Smooth muscle cell (in vitro differentiated cells): ENCODE results near the gene CR1L. TPM values are rescaled to one million over a fixed set of nuclear protein-coding genes. Genes with fewer than 3 reads are reported as not detected.

ENCODE experiments used
- DNase-seq: peaks from one replicate; lab custom pipeline; 2025; ENCODE audit not compliant: unreplicated experiment; lab: John Stamatoyannopoulos, UW
- H2AFZ ChIP-seq: fragments of 200-600 bp; sonication (generic); 2 replicates; pipeline ENCODE4 v1.6.0; 2016; ENCODE audit warnings: antibody characterized with exemption, low read depth, mild to moderate bottlenecking
- H3F3A ChIP-seq: fragments of 200-600 bp; sonication (generic); 2 replicates; pipeline ENCODE4 v1.6.0; 2017; ENCODE audit warnings: antibody characterized with exemption, low read depth
- H3K27ac ChIP-seq: fragments of 200-600 bp; sonication (generic); 2 replicates; pipeline ENCODE4 v1.5.1; 2016; ENCODE audit warnings: low read depth, mild to moderate bottlenecking
- H3K27me3 ChIP-seq: fragments of 200-600 bp; sonication (generic); 2 replicates; pipeline ENCODE4 v1.6.1; 2016; ENCODE audit warnings: low read depth, mild to moderate bottlenecking
- H3K36me3 ChIP-seq: fragments of 200-600 bp; sonication (generic); 2 replicates; pipeline ENCODE4 v1.5.1; 2016; ENCODE audit warnings: low read depth
- H3K4me1 ChIP-seq: fragments of 200-600 bp; sonication (generic); 2 replicates; pipeline ENCODE4 v1.5.1; 2016; ENCODE audit warnings: low read depth
- H3K4me2 ChIP-seq: fragments of 200-600 bp; sonication (generic); 2 replicates; pipeline ENCODE4 v1.6.0; 2016; ENCODE audit warnings: mild to moderate bottlenecking
- H3K4me3 ChIP-seq: fragments of 200-600 bp; sonication (generic); 2 replicates; pipeline ENCODE4 v1.5.1; 2016; ENCODE audit warnings: mild to moderate bottlenecking
- H3K79me2 ChIP-seq: fragments of 200-600 bp; sonication (generic); 2 replicates; pipeline ENCODE4 v1.6.0; 2016; ENCODE audit warnings: low read depth, mild to moderate bottlenecking
- H3K9ac ChIP-seq: fragments of 200-600 bp; sonication (generic); 2 replicates; pipeline ENCODE4 v1.6.0; 2016; ENCODE audit warnings: low read depth
- H3K9me3 ChIP-seq: fragments of 200-600 bp; sonication (generic); replicated peaks from 2 replicates; pipeline ENCODE4 v1.5.1; 2016; ENCODE audit warnings: low read depth
- H4K20me1 ChIP-seq: fragments of 200-600 bp; sonication (generic); 2 replicates; pipeline ENCODE4 v1.6.0; 2016; ENCODE audit warnings: low read depth
- CTCF ChIP-seq: fragments of 200-600 bp; sonication (generic); IDR thresholded peaks from 2 replicates; pipeline ENCODE4 v1.5.1; 2017; ENCODE audit warnings: borderline replicate concordance, mild to moderate bottlenecking, antibody characterized with exemption; ENCODE audit not compliant: insufficient read depth, poor library complexity, severe bottlenecking
- WGBS: methylation state at CpG from one replicate; pipeline ENCODE4 v1.1.7; 2016; ENCODE audit warnings: low lambda C conversion rate; 5-methylcytosine and 5-hydroxymethylcytosine counted together
- polyA plus RNA-seq: library from polyadenylated mRNA; unstranded; fragments of >200 nt; fragmentation: Nextera tagmentation; extraction: Ambion mirVana; gene quantifications from 2 replicates; pipeline ENCODE4 v1.2.1, GENCODE V29; 2016
- total RNA-seq: library from RNA; depleted of rRNA; stranded (reverse); fragments of >200 nt; gene quantifications from 2 replicates; pipeline ENCODE4 v1.2.3, GENCODE V29; 2014

The CR1L gene
- total and polyA plus RNA-seq, 2 experiments from 2014 or later = 0.95 TPM; not detected in 1

GRCh38 chr1:207754974-207755700 lies 110.2 kb downstream of the CR1L start:
- no peak for DNase-seq
- WGBS = 94% methylated on average over 7 of the region's 7 CpGs

GRCh38 chr1:207755846-207756693 lies 111.1 kb downstream of the CR1L start:
- no peaks in the 10 kb centered on the region for H3F3A ChIP-seq
- H3K27me3 ChIP-seq = no peaks in the 10 kb centered on the region
- peaks cover 14% of the 10 kb centered on the region for H3K36me3 ChIP-seq
- peaks cover 21% of the 10 kb centered on the region for H3K4me1 ChIP-seq
- H2AFZ ChIP-seq = no peak overlapping the region
- H3K27ac ChIP-seq = no peak overlapping the region
- peaks cover 63% of the 10 kb centered on the region for H4K20me1 ChIP-seq
- peaks cover 59% of the 10 kb centered on the region for H3K79me2 ChIP-seq
- H3K4me2 ChIP-seq = no peak overlapping the region
- WGBS = 72% methylated on average over 2 of the region's 2 CpGs
- H3K9ac ChIP-seq = no peak overlapping the region
- TF ChIP-seq CTCF = no peak
- no peak overlapping the region for H3K4me3 ChIP-seq
- no peaks in the 10 kb centered on the region for H3K9me3 ChIP-seq
- no peak for DNase-seq

More at GRCh38 chr1:207754974-207755700, 110.2 kb downstream of the CR1L start:
- no peak overlapping the region for H3K27ac ChIP-seq
- H3K4me1 ChIP-seq = peaks cover 22% of the 10 kb centered on the region
- no peak overlapping the region for H2AFZ ChIP-seq
- no peaks in the 10 kb centered on the region for H3K27me3 ChIP-seq
- H3K9me3 ChIP-seq = no peaks in the 10 kb centered on the region
- no peak for TF ChIP-seq CTCF
- H3K36me3 ChIP-seq = peaks cover 8% of the 10 kb centered on the region
- H4K20me1 ChIP-seq = peaks cover 63% of the 10 kb centered on the region
- no peak overlapping the region for H3K4me2 ChIP-seq
- no peak overlapping the region for H3K4me3 ChIP-seq
- H3K9ac ChIP-seq = no peak overlapping the region
- H3F3A ChIP-seq = no peaks in the 10 kb centered on the region
- H3K79me2 ChIP-seq = peaks cover 59% of the 10 kb centered on the region

- over 99% methylated on average over 13 of the region's 13 CpGs for WGBS
- Histone ChIP-seq H3K4me3 (no peak overlapping the region), H3F3A (no peaks in the 10 kb centered on the region), H3K9ac (no peak overlapping the region), H3K27ac (no peak overlapping the region), H3K27me3 (no peaks in the 10 kb centered on the region), H3K36me3 (peaks cover 32% of the 10 kb centered on the region), H2AFZ (no peak overlapping the region), H3K9me3 (no peaks in the 10 kb centered on the region), H3K4me1 (no peaks in the 10 kb centered on the region), H3K4me2 (no peak overlapping the region), H4K20me1 (peaks cover 10% of the 10 kb centered on the region), H3K79me2 (peaks cover 6% of the 10 kb centered on the region)
- no peak for DNase-seq
- no peak for TF ChIP-seq CTCF
These were observed 117.7 kb downstream of the CR1L start for GRCh38 chr1:207762622-207763021.
